Ureter (tissue), 1 donor: ENCODE results near the gene GPR143. TPM values are rescaled to one million over a fixed set of nuclear protein-coding genes. Genes with fewer than 3 reads are reported as not detected.

Experiments used
- DNase-seq: peaks from one replicate; pipeline ENCODE4 v3.0.0-alpha.2; 2020; ENCODE audit warnings: low spot score
- total RNA-seq: library from RNA; stranded (reverse); gene quantifications from one replicate; pipeline ENCODE4 v1.2.4, GENCODE V29; 2023
- donor health status: DM: yes; HTN: yes; CAD: no.

The GPR143 gene
- total RNA-seq, 1 donor from 2014 or later: 3.7 TPM

- no peak for DNase-seq
Measured at GRCh38 chrX:9708086-9708485, 57.6 kb downstream of the GPR143 start.

GRCh38 chrX:9707306-9708033, 58.2 kb downstream of the GPR143 start:
- DNase-seq: no peak

GRCh38 chrX:9706421-9706820, 59.2 kb downstream of the GPR143 start:
- no peak for DNase-seq

GRCh38 chrX:9704876-9705465, 60.7 kb downstream of the GPR143 start:
- DNase-seq: no peak

- no peak for DNase-seq
Measured at GRCh38 chrX:9703406-9703805, 62.2 kb downstream of the GPR143 start.

GRCh38 chrX:9701790-9702189, 63.9 kb downstream of the GPR143 start:
- DNase-seq: no peak

- DNase-seq: no peak
Measured at GRCh38 chrX:9700555-9700954, 65.1 kb downstream of the GPR143 start.

- no peak for DNase-seq
Measured at GRCh38 chrX:9698576-9698975, 67.1 kb downstream of the GPR143 start.

- no peak for DNase-seq
Measured at GRCh38 chrX:9693307-9694001, 72.2 kb downstream of the GPR143 start.

- DNase-seq: no peak
Measured at GRCh38 chrX:9690046-9690445, 75.6 kb downstream of the GPR143 start.

- DNase-seq: no peak
Measured at GRCh38 chrX:9688833-9689232, 76.8 kb downstream of the GPR143 start.

GRCh38 chrX:9687899-9688298, 77.7 kb downstream of the GPR143 start:
- DNase-seq: no peak

GRCh38 chrX:9683350-9683749, 82.3 kb downstream of the GPR143 start:
- no peak for DNase-seq

- no peak for DNase-seq
Measured at GRCh38 chrX:9682861-9683260, 82.8 kb downstream of the GPR143 start.

GRCh38 chrX:9682456-9682855, 83.2 kb downstream of the GPR143 start:
- no peak for DNase-seq

- no peak for DNase-seq
Measured at GRCh38 chrX:9681422-9681821, 84.2 kb downstream of the GPR143 start.

- no peak for DNase-seq
Measured at GRCh38 chrX:9681011-9681410, 84.6 kb downstream of the GPR143 start.

GRCh38 chrX:9678215-9678965, 87.3 kb downstream of the GPR143 start:
- no peak for DNase-seq

GRCh38 chrX:9677098-9677739, 88.4 kb downstream of the GPR143 start:
- DNase-seq: no peak

- DNase-seq: no peak
Measured at GRCh38 chrX:9676738-9677097, 88.9 kb downstream of the GPR143 start.

- no peak for DNase-seq
Measured at GRCh38 chrX:9676306-9676705, 89.3 kb downstream of the GPR143 start.
